HG02571 (cell line): ENCODE results near the gene ABHD12B.
"Not testable (repeated sequence)": the region's sequence is repeated elsewhere in the genome, so short reads cannot be mapped to it uniquely, and the experiment has no call there.

ENCODE experiments used
- ATAC-seq: cut with Tn5 transposase; IDR thresholded peaks from one replicate; pipeline ENCODE4 v1.9.1; 2021; ENCODE audit warnings: mild to moderate bottlenecking, moderate library complexity; ENCODE audit not compliant: unreplicated experiment

The ABHD12B gene

DNA sequence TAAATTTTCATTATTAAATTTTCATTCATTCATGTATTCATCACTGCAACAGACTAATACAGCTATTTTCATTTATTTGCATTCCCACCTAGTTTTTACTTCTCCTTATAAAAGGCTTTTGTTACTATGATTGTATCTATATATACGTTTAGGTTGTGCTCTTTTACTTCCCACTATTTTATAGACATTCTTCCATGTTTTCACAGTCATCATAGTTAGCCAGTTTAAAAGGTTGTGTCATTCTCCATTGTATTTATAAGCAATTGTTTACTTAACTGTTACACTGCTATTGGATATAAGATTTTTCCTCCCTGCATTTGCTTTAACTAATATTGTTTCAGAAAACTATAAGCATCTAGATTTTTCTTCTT, 12.0 kb downstream of the ABHD12B start:
- ATAC-seq, result no peak

- ATAC-seq, result no peak
Measured at GRCh38 chr14:50887476-50887875, 15.6 kb downstream of the ABHD12B start.

DNA sequence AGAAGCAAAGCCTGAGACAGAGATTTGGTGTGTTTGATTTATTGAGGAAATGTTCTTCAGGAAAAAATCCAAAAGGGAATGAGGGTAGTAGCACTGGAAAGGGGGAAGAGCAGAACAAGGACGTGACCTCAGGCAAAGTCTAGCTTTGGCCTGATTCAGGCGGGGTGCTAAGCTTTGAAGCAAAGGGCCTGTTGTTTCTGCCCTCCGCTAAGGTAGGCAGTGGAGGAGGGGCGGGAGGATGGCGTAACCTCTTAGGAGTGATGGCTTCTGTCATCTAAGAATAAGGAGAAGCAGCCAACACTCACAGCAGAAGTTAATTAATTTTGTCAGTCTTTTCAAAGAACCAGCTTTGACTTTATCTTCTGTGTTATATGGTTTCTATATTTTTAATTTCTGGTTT, 20.4 kb downstream of the ABHD12B start:
- ATAC-seq, result no peak

DNA sequence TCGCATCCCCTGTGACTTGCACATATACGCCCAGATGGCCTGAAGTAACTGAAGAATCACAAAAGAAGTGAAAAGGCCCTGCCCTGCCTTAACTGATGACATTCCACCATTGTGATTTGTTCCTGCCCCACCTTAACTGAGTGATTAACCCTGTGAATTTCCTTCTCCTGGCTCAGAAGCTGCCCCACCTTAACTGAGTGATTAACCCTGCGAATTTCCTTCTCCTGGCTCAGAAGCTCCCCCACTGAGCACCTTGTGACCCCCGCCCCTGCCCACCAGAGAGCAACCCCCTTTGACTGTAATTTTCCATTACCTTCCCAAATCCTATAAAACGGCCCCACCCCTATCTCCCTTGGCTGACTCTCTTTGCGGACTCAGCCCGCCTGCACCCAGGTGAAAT, 24.6 kb downstream of the ABHD12B start:
- not testable (repeated sequence) for ATAC-seq

GRCh38 chr14:50897005-50897404, 25.2 kb downstream of the ABHD12B start:
- not testable (repeated sequence) for ATAC-seq

- no peak for ATAC-seq
Measured at GRCh38 chr14:50897658-50898175, 25.9 kb downstream of the ABHD12B start.

- ATAC-seq, result no peak
Measured at GRCh38 chr14:50901361-50901760, 29.5 kb downstream of the ABHD12B start.

GRCh38 chr14:50904719-50905118, 32.9 kb downstream of the ABHD12B start:
- ATAC-seq, result no peak

- no peak for ATAC-seq
Measured at GRCh38 chr14:50906326-50907065, 34.6 kb downstream of the ABHD12B start.

DNA sequence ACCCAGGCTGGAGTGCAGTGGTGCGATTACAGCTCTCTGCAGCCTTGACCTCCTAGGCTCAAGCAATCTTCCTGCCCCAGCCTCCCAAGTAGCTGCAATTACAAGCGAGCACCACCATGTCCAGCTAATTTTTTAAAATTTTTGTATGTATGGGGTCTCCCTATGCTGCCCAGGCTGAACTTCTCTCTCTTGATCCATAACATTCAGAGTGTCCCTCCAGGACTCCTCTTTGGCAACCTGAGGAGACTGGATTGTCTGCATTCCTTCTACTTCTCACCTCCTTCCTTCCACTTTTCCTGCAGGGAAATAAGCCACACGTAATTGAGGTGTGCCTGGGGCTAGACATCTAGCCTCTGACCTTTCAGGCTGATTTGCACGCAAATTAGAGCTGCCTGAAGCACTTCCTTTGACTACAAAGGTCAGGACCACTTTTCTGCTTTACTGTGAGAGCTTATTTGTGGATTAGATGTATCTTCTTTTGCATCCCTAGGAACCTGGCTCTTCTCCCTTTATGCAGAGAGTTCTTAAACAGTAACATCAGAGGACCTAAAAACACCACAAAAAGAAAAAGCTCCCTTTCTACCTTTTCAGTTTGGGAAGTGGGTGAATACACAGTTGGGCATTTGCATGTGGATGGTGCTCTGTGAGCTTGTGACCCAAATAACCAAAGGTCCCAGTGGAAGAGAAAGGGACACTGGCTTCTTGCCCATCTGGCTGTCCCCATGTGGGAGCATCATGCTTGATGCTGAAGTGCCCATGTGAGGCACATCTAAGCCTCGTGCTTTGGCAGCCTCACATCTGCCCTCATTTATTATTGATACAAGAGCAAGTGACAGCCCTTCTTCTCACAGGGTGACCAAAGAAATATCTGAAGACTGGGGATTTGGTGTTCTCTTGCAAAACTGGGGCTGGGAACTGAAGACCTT, 38.9 kb downstream of the ABHD12B start:
- ATAC-seq, result no peak

DNA sequence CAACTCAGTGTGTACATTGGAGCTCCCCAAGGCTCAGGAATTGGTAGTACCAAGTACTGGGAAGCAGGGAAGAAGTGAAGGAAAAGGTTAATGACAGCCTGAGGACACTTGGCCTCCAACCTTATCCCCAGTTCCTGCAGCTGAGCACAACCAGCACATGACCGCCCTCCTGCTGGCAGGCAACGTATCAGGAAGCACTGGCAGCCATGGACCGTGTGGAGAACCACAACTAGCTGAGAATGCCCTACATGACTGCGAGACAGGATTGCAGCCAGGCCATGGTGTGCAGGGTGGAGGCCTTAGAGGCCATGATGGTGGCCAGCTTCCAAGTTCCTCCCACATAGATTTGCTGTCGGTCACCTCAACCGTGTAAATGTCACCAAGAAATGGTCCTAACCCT, 45.6 kb downstream of the ABHD12B start:
- no peak for ATAC-seq

- ATAC-seq, result not testable (repeated sequence)
Measured at GRCh38 chr14:50919524-50919923, 47.7 kb downstream of the ABHD12B start.

- ATAC-seq, result no peak
Measured at GRCh38 chr14:50920482-50921230, 48.8 kb downstream of the ABHD12B start.

DNA sequence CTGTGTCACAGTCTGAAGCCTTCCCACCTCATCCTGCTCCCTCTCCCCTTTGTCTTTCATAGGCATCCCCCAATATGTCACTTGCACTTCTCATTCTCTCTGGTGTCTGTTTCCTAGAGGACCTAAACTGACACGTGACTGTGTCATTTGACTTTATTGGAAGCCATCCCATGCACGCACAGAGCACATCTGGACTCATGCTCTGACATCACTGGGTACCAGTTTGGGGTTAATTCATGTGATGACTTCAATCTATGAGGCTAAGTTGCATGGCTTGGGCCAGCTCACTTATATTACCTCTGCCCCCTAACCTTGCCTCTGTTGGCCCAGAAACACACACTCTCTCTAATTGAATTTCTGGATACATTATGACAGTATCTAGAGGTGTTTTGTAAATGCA, 51.0 kb downstream of the ABHD12B start:
- ATAC-seq, result no peak

DNA sequence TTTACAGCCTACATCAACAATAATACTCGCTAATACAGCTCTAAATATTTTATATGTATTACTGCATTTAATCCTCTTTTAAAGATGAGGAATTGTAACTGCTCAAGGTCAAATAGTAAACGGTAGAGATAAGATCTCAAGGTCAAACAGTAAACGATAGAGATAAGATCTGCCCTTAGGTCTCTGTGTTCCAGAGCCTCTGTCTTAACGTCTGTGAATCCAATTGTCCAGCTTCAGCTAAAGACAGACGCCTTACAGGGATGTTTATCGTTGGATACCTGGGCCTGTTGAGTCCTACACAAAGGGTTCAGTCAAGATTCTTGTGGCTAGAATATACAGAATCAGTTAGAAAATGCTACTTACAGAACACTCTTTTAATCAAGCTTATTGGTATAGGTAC, 52.4 kb downstream of the ABHD12B start:
- no peak for ATAC-seq

GRCh38 chr14:50924843-50925242, 53.0 kb downstream of the ABHD12B start:
- no peak for ATAC-seq

DNA sequence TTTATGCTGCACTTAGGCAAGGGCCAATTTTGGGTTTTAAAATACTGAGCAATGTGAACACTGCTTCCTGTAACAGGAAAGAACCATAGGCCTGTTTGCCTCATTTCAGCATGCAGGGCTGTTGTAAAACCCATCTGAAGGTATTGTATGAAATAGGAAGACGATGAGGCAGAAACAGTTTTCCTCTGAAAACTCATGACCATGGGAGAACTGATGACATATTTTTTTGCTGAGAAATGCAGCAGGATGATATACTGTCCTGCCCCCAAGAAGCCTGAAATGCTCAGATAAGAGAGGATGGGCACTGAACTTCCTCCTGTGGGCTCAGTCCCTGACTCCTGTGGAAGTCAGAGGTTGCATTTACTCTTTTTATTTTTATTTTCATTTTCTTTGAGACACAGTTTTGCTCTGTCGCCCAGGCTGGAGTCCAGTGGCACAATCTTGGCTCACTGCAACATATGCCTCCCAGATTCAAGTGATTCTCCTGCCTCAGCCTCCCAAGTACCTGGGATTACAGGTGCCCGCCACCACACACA, 55.1 kb downstream of the ABHD12B start:
- ATAC-seq, result no peak

DNA sequence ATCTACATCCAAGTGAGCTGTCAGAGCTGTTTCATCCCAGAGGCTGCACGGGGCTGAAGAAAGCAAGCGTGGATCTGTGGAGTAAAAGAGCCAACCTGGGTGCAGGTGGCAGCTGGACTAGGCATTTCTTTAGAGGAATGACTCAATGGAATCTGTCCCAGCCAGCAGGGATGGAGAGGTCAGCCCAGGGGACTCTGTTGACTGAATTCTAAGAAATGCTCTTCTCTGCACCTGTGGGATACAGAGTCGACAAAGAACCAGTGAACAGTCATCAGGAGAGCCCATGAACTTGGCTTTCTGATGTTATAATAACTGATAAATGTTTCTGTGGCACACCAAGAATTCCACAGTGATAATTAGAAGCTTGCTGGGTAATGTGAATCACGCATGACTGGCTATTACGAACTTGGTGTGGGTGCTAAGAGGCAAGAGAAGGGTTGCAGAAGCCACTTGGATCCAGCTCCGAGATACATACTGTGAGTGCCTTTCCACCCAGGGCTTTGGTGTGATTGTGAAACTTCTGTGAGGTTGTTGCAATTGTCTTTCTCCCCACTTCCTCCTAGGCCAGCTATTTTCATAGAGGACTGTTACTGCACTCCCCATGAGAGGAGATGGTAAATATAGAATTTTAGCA, 56.3 kb downstream of the ABHD12B start:
- no peak for ATAC-seq

GRCh38 chr14:50929506-50929905, 57.7 kb downstream of the ABHD12B start:
- ATAC-seq, result no peak

GRCh38 chr14:50931559-50931958, 59.7 kb downstream of the ABHD12B start:
- ATAC-seq, result no peak
